ENCODE data around the gene PCDHA4. TPM values are rescaled to one million over a fixed set of nuclear protein-coding genes. Genes with fewer than 3 reads are reported as not detected.

PCDHA4 gene
- total RNA-seq, 1 experiment from 2014 or later: not detected

GRCh38 chr5:140840978-140841962 lies 34.4 kb downstream of the PCDHA4 start, which contains the start of gene PCDHA8:
PCDHA8 (plus strand) TSS chr5:140841187; CDS start chr5:140841322, 135 bp downstream.
- no TSS peak for BruUV-seq (replicated peaks)
- H4K20me1 ChIP-seq (ENCODE audit: insufficient read depth): no peaks in the 10 kb centered on the region
- H3K4me2 ChIP-seq (ENCODE audit: low read length): no peak within 1 kb of the TSS
- no peaks in the 10 kb centered on the region for H3K36me3 ChIP-seq (ENCODE audit: control insufficient read depth in 1 of 2, insufficient read depth in 2 of 2, low read length in 2 of 2)
- ChIA-PET POLR2A (no interaction called here), RAD21 (ENCODE audit: low non-redundant PET in 1 of 2, low total read pairs in 2 of 2, uncharacterized antibody in 2 of 2, unreplicated experiment in 2 of 2) (no interaction called here), CTCF (interaction anchor here (1.2 to 1.9 kb wide), 2 partner anchors 194 to 200 kb away, joined by 4 to 7 read pairs; no protein-coding TSS in a partner anchor)
- H3K9ac ChIP-seq (ENCODE audit: low read length): no peak within 1 kb of the TSS
- H3K9me2 ChIP-seq (ENCODE audit: insufficient read depth): no peaks in the 10 kb centered on the region
- H3K4me1 ChIP-seq (ENCODE audit: control insufficient read depth in 1 of 2, insufficient read depth in 2 of 2, low read length in 2 of 2): no peaks in the 10 kb centered on the region
- H2AFZ ChIP-seq (ENCODE audit: low read depth, low read length, poor library complexity, severe bottlenecking): no peak within 1 kb of the TSS
- ATAC-seq (no peak), DNase-seq (ENCODE audit: low read depth, low spot score) (peak; percentile 13)
- no peaks in the 10 kb centered on the region for H3K79me2 ChIP-seq (ENCODE audit: insufficient read depth, low read length)
- TF ChIP-seq REST (IDR thresholded peaks at IDR 0.05; ENCODE audit: low read depth): no peak
- no peak for TF ChIP-seq POLR2AphosphoS5 (IDR thresholded peaks at IDR 0.05; ENCODE audit: low read depth, low read length)
- TF ChIP-seq POLR2A (IDR thresholded peaks at IDR 0.05; ENCODE audit: borderline replicate concordance, extremely low read depth, insufficient read depth, insufficient read length): no peak
- no peak for TF ChIP-seq ATF3 (IDR thresholded peaks at IDR 0.05)
- no peak for TF ChIP-seq EZH2 (IDR thresholded peaks at IDR 0.05)
- TF ChIP-seq CTCF (IDR thresholded peaks at IDR 0.05 in 2 of 3, conservative IDR thresholded peaks at IDR 0.05 in 1 of 3; ENCODE audit: borderline replicate concordance in 1 of 3, insufficient read depth in 1 of 3, low read depth in 2 of 3, low read length in 2 of 3): peak; percentile 24 to 58 (median 39); a peak in 3 of 6 replicates
- no peak for TF ChIP-seq JUND (IDR thresholded peaks at IDR 0.05)
- TF ChIP-seq RAD21 (IDR thresholded peaks at IDR 0.05; ENCODE audit: low read depth): peak; percentile 64
- intact Hi-C loops (cut with micrococcal nuclease): loop anchor here (1.0 kb wide), 1 partner anchor 200 kb away; no protein-coding TSS in a partner anchor
- no peaks in the 10 kb centered on the region; a peak in 1 of 4 replicates for H3K9me3 ChIP-seq (ENCODE audit: control insufficient read depth in 1 of 2, insufficient read depth in 1 of 2, low read depth in 1 of 2, low read length in 2 of 2)
- H3K4me3 ChIP-seq (replicated peaks in 1 of 2; ENCODE audit: low read depth in 1 of 2, low read length in 2 of 2): no peak within 1 kb of the TSS
- no peak within 1 kb of the TSS for H3K27ac ChIP-seq (ENCODE audit: low read depth, low read length)
- no peaks in the 10 kb centered on the region for H3K27me3 ChIP-seq (ENCODE audit: insufficient read depth, low read length)

Measured in HCT116 (cell line).